GM18907 (cell line): Measurements from ENCODE around the gene OR51B4.
A peak's percentile ranks its signal among the peaks of the same experiment; 100 is the strongest.
"Not testable (repeated sequence)": the region's sequence is repeated elsewhere in the genome, so short reads cannot be mapped to it uniquely, and the experiment has no call there.

Experiments used
- ATAC-seq: cut with Tn5 transposase; IDR thresholded peaks from one replicate; pipeline ENCODE4 v1.9.1; 2021; ENCODE audit warnings: mild to moderate bottlenecking, moderate library complexity; ENCODE audit not compliant: unreplicated experiment

Gene OR51B4

GRCh38 chr11:5297721-5298323 is 3.9 kb downstream of the OR51B4 start:
- ATAC-seq: no peak

- not testable (repeated sequence) for ATAC-seq
Measured at GRCh38 chr11:5294342-5294995, 7.3 kb downstream of the OR51B4 start.

- ATAC-seq: no peak
Measured at GRCh38 chr11:5293028-5293427, 8.7 kb downstream of the OR51B4 start.

DNA sequence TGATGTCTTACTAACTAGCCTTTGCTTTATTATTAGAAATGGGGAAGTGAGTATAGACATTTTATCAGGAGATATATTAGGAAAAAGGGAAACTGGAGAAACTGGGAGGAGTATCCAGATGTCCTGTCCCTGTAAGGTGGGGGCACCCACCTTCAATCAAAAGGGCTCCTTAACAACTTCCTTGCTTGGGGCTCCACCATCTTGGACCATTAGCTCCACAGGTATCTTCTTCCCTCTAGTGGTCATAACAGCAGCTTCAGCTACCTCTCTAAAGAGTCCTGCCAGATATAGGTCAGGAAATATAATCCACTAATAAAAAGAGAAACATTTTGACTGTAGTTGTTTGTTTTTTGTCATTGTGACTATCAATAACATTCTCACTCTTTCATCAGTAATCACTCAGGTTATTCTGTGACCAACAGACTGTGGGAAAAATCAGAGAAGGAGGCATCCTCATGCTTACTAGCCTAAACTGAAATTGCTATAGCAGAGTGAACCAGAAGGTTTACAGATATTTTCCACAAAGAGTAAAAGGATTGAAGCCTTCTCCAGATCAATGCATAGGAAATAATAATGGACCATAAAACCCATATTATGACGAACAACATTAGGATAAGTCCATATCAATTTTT is 10.4 kb downstream of the OR51B4 start:
- peak; percentile 92 for ATAC-seq

- no peak for ATAC-seq
Measured at GRCh38 chr11:5290106-5290505, 11.6 kb downstream of the OR51B4 start.

DNA sequence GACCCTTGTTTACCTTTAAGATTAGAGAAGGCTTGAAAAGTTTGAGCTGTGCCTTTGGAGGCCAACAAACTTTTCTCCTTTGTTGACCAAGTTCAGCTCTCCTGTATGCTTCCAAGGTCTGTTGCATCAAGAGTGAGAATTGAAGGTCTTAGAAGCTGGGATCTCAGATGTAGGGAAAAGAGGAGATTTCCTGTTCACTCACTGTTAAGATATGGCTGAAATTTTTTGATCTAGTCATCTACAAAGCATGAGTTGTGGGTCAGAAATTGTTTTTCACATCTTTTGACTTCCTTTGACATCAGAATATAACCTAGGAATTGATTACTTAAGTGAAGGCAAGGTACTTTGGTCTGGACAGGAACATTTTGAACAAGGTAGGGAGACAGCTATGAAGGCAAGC is 12.1 kb downstream of the OR51B4 start:
- ATAC-seq: no peak

GRCh38 chr11:5288906-5289550 is 12.7 kb downstream of the OR51B4 start:
- no peak for ATAC-seq

DNA sequence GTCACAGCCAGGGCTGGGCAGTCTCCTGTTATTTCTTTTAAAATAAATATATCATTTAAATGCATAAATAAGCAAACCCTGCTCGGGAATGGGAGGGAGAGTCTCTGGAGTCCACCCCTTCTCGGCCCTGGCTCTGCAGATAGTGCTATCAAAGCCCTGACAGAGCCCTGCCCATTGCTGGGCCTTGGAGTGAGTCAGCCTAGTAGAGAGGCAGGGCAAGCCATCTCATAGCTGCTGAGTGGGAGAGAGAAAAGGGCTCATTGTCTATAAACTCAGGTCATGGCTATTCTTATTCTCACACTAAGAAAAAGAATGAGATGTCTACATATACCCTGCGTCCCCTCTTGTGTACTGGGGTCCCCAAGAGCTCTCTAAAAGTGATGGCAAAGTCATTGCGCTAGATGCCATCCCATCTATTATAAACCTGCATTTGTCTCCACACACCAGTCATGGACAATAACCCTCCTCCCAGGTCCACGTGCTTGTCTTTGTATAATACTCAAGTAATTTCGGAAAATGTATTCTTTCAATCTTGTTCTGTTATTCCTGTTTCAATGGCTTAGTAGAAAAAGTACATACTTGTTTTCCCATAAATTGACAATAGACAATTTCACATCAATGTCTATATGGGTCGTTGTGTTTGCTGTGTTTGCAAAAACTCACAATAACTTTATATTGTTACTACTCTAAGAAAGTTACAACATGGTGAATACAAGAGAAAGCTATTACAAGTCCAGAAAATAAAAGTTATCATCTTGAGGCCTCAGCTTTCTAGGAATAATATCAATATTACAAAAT is 13.4 kb downstream of the OR51B4 start:
- ATAC-seq: no peak

GRCh38 chr11:5286901-5287300 is 14.8 kb downstream of the OR51B4 start:
- ATAC-seq: no peak

DNA sequence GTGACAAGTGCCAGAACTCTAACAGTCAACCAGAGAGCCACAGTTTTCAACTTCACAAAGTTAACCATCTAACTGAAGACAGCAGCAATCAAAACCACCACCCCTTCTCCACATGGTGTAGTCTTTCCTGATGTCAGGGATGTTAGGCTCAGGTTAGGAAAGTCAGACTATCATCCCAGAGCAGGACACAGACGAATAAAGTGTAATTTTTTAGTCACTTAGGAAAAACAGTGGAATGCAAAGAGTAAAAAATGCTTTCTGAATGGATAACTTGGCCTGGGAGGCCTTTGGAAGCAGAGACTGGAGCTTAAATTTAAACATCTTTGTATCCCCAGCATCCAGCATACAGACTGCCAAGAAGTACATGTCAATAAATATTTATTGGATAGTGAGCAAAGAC is 15.4 kb downstream of the OR51B4 start:
- ATAC-seq: no peak

DNA sequence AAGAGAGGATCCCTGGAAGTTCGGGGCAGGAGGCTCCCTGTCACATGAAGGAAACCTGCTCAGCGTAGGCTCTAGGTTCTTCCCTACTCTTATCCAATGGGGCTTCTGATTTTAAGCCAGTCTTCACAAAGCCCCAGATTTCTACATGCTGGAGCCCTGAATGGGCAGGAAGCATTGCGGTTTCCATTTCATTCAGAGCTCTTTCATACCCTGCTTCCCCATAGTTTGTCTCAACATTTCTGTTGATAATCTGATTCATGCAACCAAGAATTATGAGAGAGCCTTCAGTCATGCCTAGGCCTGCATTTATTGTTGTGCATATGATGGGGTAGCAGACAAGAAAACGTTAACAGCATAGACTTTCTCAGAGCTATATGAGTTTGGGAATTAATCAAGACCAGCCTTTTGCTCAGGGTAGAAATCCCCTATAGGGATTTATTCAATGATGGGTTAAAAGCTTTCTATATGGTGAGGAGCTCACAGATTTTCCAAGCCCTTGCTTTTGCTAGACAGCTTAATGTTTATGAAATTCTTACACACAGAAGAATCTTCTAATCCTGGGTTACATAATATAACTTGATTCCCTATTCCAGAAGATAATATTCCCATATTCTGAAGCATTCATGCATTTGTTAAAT is 15.9 kb downstream of the OR51B4 start:
- no peak for ATAC-seq

- ATAC-seq: no peak
Measured at GRCh38 chr11:5284637-5285036, 17.1 kb downstream of the OR51B4 start.

- no peak for ATAC-seq
Measured at GRCh38 chr11:5283882-5284281, 17.9 kb downstream of the OR51B4 start.

GRCh38 chr11:5283086-5283485 is 18.7 kb downstream of the OR51B4 start:
- no peak for ATAC-seq

GRCh38 chr11:5282628-5283027 is 19.1 kb downstream of the OR51B4 start:
- no peak for ATAC-seq

GRCh38 chr11:5281596-5281995 is 20.1 kb downstream of the OR51B4 start:
- ATAC-seq: no peak

GRCh38 chr11:5280582-5281102 is 21.1 kb downstream of the OR51B4 start:
- peak; percentile 95 for ATAC-seq

- no peak for ATAC-seq
Measured at GRCh38 chr11:5279471-5280090, 22.2 kb downstream of the OR51B4 start.

GRCh38 chr11:5277807-5278382 is 23.9 kb downstream of the OR51B4 start:
- peak; percentile 78 for ATAC-seq

GRCh38 chr11:5276697-5277096 is 25.0 kb downstream of the OR51B4 start:
- ATAC-seq: no peak
